Epithelial cell of prostate (primary cell): ENCODE results near the gene TAB2.
"Not testable (repeated sequence)": the region's sequence is repeated elsewhere in the genome, so short reads cannot be mapped to it uniquely, and the experiment has no call there.

Experiments used
- DNase-seq: peaks from one replicate; pipeline ENCODE4 v3.0.0-alpha.2; 2011; ENCODE audit warnings: low read depth, low spot score
- H3K27ac ChIP-seq: fragments of 450-650 bp; 2 replicates; pipeline ENCODE4 v1.5.1; 2017; ENCODE audit warnings: mild to moderate bottlenecking

TAB2 gene

DNA sequence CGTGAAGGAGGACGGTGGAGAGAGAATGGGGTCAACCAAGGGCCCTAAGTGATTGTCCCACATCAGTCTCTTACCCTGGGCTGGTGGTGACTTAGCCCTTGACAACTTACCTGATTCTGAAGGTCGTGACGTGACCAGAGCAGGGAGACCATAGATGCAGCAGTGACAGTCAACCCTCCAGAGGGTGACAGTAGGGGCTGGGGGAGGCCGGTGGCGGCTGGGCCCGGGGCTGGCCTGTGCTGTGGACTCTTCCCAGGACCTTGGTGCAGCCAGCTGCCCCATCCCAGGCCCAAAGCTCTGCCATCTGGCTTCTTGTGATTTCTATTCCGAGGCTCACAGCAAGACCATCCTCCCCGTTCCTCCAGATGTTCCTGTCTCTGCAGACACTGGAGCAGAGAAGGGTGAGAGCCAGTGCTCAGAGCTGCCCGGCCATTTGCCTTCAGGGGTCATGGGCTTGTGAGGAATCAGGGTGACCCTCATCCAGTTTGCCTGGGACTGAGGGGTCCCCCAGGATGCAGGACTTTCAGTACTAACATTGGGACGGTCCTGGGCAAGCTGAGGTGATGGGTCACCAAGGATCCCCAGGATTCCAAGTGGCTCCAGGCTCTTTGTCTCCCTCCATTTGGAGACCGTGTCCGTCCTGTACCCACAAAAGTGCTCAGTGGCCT lies 118.5 kb downstream of the TAB2 start:
- no peak for DNase-seq
- H3K27ac ChIP-seq = no peak overlapping the region

DNA sequence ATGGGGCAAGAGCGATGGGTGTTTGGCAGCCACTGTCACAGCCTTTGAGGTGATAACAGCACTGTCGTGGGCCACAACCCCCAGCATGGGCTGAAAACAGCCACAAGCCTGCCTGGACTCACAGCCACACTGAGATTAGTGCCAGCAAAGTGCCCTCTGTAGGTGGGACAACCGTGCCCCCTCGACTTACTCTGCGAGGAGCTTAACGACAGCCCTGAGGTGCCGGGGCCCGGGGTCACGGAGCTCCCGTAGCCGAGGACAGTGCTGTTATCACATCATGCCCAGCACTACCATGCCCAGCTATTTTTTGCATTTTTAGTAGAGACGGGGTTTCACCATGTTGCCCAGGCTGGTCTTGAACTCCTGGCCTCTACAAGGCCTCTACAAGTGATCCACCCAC lies 119.1 kb downstream of the TAB2 start:
- H3K27ac ChIP-seq = no peak overlapping the region
- DNase-seq = no peak

- H3K27ac ChIP-seq = no peak overlapping the region
- no peak for DNase-seq
Measured at GRCh38 chr6:149437212-149437611, 119.7 kb downstream of the TAB2 start.

- DNase-seq = no peak
- no peak overlapping the region for H3K27ac ChIP-seq
Measured at GRCh38 chr6:149438855-149439254, 121.3 kb downstream of the TAB2 start.

DNA sequence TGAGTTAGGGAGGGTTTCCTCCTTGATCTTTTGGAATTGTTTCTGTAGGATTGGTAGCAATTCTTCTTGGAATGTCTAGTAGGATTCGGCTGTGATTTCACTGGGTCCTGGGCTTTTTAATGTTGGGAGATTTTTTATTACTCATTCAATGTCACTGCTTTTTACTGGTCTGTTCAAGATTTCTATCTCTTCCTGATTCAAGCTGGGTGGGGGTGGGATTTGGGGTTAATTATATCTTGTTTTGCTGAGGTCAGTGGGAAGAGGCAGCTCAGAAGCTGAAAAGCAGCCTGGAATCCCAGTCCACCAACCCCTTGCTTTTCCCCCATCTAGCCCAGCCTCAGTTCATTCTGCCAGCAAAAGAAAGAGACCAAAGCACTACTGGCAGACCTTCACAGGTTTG lies 122.1 kb downstream of the TAB2 start:
- no peak for DNase-seq
- H3K27ac ChIP-seq = no peak overlapping the region

DNA sequence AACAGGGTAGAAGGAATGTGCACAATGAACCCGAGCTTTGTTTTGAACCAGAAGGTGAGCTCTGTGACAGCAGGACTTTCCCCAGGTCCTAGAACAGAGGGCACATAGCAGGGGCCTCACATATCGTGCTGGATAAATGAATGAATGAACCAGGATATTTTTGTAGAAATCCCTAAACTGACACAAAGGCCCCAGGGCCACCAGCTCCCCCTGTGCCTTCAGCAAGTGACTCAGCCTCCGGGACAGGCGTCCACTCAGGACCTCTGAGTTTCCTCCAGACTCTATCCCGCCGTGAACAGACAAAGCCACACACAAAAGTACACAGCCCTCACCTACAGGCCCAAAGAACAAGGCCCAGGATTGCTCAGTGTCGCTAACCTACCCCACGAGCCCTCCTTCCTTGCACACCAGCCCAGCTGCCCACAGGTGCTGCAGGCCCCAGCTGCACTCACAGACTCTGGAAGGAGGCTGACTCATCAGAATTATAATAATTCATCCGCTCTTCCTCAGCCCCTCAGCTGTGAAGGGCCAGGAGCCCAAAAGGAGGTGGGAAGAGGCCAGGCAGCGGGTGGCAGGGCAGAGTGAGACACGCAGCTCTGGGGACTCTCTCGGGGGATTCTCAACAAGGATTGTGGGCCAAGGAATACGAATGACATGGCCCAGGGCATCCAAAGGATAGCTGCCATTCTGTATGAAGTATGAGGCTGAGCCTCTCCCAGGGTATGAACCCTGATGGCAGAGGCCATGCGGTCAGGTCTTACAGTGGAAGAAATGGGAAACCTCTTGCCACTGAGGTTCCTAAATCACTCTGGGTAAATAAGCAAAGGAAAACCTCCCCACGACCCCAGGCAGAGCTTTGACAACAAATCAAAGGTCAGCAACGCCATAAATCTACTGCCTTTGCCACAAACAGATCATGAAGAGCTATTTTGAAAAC lies 123.5 kb downstream of the TAB2 start:
- DNase-seq = no peak
- no peak overlapping the region for H3K27ac ChIP-seq

DNA sequence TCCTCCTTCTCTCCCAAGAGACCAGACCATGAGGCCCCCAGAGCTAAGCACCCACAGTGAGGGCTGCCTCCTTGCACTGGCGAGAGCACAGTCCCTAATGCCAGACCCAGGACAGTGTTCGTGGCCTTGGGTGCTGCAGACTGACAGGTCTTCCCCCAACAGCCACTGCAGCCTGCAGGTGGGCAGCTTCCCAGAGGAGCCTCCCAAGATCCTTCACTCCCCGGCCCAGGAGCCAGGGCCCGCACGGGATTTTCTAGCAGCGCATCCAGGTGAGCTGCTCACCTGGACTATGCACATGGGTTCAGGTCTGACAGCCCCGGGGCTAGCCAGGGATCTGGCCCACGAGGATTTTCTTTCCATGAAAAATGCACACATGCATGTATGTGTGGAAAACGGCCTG lies 124.2 kb downstream of the TAB2 start:
- H3K27ac ChIP-seq = no peak overlapping the region
- no peak for DNase-seq

DNA sequence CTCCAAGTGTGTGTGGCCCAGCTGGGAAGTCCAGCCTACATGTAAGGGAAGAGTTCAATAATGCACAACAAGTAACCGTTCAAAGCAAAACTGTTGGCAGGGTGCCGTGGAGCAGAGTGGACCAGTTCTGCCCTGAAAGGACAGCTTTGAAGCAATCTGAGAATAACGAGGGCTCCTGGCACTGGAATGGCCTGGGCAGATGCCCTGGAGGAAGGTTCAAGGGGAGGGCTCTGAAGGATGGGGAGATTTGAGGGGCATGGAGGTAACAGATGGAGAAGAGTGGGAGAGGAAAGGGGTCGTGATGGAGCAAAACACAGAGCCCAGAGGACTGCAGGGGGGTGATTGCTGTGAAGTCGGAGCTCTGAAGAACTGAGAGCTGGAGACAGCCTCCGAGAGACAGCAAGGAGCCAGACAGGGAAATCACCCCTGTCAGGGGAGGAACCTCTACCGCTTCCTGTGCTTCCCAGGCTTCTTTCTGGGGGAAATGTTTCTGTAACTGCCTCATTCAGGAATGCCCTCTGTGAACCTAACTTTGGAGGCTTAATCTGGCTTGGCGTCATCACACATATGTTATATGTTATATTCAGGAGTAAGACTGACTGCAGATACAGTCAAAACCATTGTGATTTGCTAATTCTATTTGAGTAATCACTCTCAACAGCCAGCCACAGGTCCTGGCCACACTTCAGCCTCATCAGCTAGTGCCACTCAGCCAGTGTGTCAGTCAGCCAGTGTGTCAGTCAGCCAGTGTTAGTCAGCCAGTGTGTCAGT lies 126.1 kb downstream of the TAB2 start:
- no peak for DNase-seq
- H3K27ac ChIP-seq = no peak overlapping the region

GRCh38 chr6:149444360-149445094 lies 127.0 kb downstream of the TAB2 start:
- H3K27ac ChIP-seq, DNase-seq: not testable (repeated sequence)

DNA sequence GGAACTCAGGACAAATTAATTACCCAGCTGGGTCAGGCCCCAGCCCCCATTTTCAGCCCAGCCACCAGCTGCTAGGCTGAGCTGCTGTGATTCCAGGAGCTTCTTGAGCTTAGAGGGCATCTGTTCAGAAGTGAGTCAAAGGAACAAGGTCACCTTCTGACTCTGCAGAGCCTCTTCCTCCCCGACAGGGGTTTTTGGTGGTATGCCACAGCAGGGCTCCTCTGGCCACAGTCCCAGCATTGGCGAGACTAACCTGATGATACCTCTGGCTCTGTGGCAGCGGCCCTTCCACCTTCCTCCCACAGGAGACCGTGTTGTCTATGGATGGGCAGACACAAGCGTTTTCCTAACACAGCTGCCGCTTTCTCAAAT lies 127.6 kb downstream of the TAB2 start:
- H3K27ac ChIP-seq = no peak overlapping the region
- no peak for DNase-seq

GRCh38 chr6:149445573-149445972 lies 128.1 kb downstream of the TAB2 start:
- no peak overlapping the region for H3K27ac ChIP-seq
- no peak for DNase-seq

- H3K27ac ChIP-seq = no peak overlapping the region
- DNase-seq = no peak
Measured at GRCh38 chr6:149446791-149447376, 129.4 kb downstream of the TAB2 start.

DNA sequence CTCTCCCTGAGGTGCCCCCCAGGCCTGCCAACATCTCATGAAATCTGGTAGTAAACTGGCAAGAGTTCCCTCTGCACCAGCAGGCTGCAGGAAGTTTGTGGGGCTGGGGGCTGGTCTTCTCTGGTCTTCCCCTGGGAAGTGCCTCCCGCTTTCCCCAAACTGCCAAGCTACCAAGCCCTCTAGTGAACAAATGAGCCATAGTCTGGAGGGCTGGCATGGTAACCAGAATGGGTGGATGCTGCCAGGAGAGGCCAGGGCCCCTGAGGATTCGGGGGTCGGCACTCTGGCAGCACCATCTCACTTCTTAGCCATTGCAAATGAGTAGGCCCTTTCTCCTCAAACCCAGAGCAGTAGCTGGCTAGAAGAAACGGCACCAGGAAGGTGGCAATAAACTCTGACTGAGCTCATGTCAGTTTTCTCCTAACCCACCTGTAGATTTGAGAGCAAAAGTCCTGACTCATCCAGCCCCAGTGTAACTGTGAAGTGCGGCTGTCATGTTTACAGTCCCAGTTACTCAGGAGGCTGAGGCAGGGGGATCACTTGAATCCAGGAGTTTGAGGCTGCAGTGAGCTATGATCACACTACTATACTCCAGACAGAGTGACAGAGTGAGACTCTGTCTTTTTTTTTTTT lies 131.4 kb downstream of the TAB2 start:
- H3K27ac ChIP-seq = no peak overlapping the region
- no peak for DNase-seq

GRCh38 chr6:149449831-149450678 lies 132.5 kb downstream of the TAB2 start:
- H3K27ac ChIP-seq = no peak overlapping the region
- no peak for DNase-seq

- DNase-seq = no peak
- H3K27ac ChIP-seq = no peak overlapping the region
Measured at GRCh38 chr6:149450679-149451375, 133.3 kb downstream of the TAB2 start.

GRCh38 chr6:149451376-149452036 lies 134.0 kb downstream of the TAB2 start:
- no peak overlapping the region for H3K27ac ChIP-seq
- no peak for DNase-seq
